GM12878 (cell line): Measurements from ENCODE around the gene CDK4. TPM values are rescaled to one million over a fixed set of nuclear protein-coding genes. Genes with fewer than 3 reads are reported as not detected.

Source experiments
- ATAC-seq: fragments of 200-7000 bp; cut with Tn5 transposase; 3 replicates; pipeline ENCODE4 v1.9.1; 2020; ENCODE audit warnings: mild to moderate bottlenecking, moderate library complexity
- BruUV-seq: library from RNA; stranded (reverse); fragments of 400-500 nt; replicated peaks from 2 replicates; lab custom pipeline; 2021; lab: Mats Ljungman, UMichigan
- CTCF ChIA-PET: fragments of 300-600 bp; sonication (Branson Sonifier 250); formaldehyde crosslinking; extraction: SDS; loops from one replicate; lab custom pipeline; 2021; ENCODE audit warnings: inconsistent platforms; lab: Yijun Ruan, JAX
- POLR2A ChIA-PET: fragments of 350-600 bp; formaldehyde crosslinking; extraction: SDS; loops from one replicate; lab custom pipeline; 2021; ENCODE audit warnings: inconsistent platforms; lab: Charles Lee
- RAD21 ChIA-PET: fragments of 300-600 bp; sonication (Branson Sonifier 250); formaldehyde crosslinking; loops from one replicate; lab custom pipeline; 2023; ENCODE audit warnings: antibody characterized with exemption; ENCODE audit not compliant: unreplicated experiment; lab: Charles Lee
- SMC1A ChIA-PET: fragments of 300-600 bp; sonication (Branson Sonifier 250); formaldehyde crosslinking; loops from one replicate; lab custom pipeline; 2023; ENCODE audit not compliant: unreplicated experiment, uncharacterized antibody; lab: Charles Lee
- DNase-seq: peaks from one replicate; pipeline ENCODE4 v3.0.0-alpha.2; 2011; ENCODE audit warnings: low read depth, low spot score
- FAIRE-seq: peaks from 3 replicates; lab custom pipeline; 2011; peaks lifted over from hg19 to GRCh38; lab: Jason Lieb, UNC
- H2AFZ ChIP-seq: 2 replicates; pipeline ENCODE4 v1.6.0; 2011; ENCODE audit warnings: low read depth, low read length, control low read depth; ENCODE audit not compliant: control insufficient read depth
- H3K27ac ChIP-seq: 2 replicates; pipeline ENCODE4 v1.5.1; 2011; ENCODE audit warnings: control low read depth; ENCODE audit not compliant: control insufficient read depth, insufficient read depth
- H3K27me3 ChIP-seq, 2 experiments: replicated peaks in 1 of 2; 2 replicates each; pipeline versions ENCODE4 v1.6.0 to v1.6.1; 2011; ENCODE audit warnings: low read length in 1 of 2; ENCODE audit not compliant: control insufficient read depth in 2 of 2, insufficient read depth in 2 of 2
- H3K36me3 ChIP-seq, 2 experiments: 2 replicates each; pipeline ENCODE4 v1.5.1; 2011; ENCODE audit warnings: low read length in 1 of 2; ENCODE audit not compliant: control insufficient read depth in 2 of 2, insufficient read depth in 2 of 2
- H3K4me1 ChIP-seq: 2 replicates; pipeline ENCODE4 v1.6.1; 2011; ENCODE audit warnings: mild to moderate bottlenecking, low read length, moderate library complexity, mixed read lengths; ENCODE audit not compliant: control insufficient read depth, insufficient read depth
- H3K4me2 ChIP-seq: 2 replicates; pipeline ENCODE4 v1.6.0; 2011; ENCODE audit warnings: control low read depth; ENCODE audit not compliant: control insufficient read depth, insufficient read depth
- H3K4me3 ChIP-seq: fragments of 200-600 bp; sonication (generic); 2 replicates; pipeline ENCODE4 v1.5.1; 2016
- H3K79me2 ChIP-seq: 2 replicates; pipeline ENCODE4 v1.6.0; 2011; ENCODE audit warnings: low read length; ENCODE audit not compliant: control insufficient read depth, insufficient read depth
- H3K9ac ChIP-seq: 2 replicates; pipeline ENCODE4 v1.8.0; 2011; ENCODE audit warnings: low read length, control low read depth, mixed read lengths; ENCODE audit not compliant: control insufficient read depth, insufficient read depth
- H3K9me3 ChIP-seq: replicated peaks from 3 replicates; pipeline ENCODE4 v1.5.1; 2011; ENCODE audit warnings: mild to moderate bottlenecking, low read length; ENCODE audit not compliant: control insufficient read depth, insufficient read depth
- H4K20me1 ChIP-seq: 2 replicates; pipeline ENCODE4 v1.6.0; 2011; ENCODE audit not compliant: control insufficient read depth, insufficient read depth
- JUND ChIP-seq: IDR thresholded peaks from 2 replicates; pipeline ENCODE4 v1.6.1; 2012; ENCODE audit warnings: low read depth, mild to moderate bottlenecking, low read length, improper control_type of control experiment, moderate library complexity
- SMARCA5 ChIP-seq: fragments of 450-650 bp; IDR thresholded peaks from 2 replicates; pipeline ENCODE4 v1.6.1; 2017; ENCODE audit warnings: mild to moderate bottlenecking
- ZBTB11 ChIP-seq: fragments of 450-650 bp; formaldehyde crosslinking; IDR thresholded peaks from 2 replicates; pipeline ENCODE4 v1.5.0; 2022; ENCODE audit warnings: mild to moderate bottlenecking, missing genetic modification characterization
- in situ Hi-C: fragments of 300-500 bp; cut with MboI; formaldehyde crosslinking; loops from 9 replicates; pipeline ENCODE4 v1.14.3; 2018; ENCODE audit warnings: mixed read lengths
- intact Hi-C: fragments of 100-400 bp; cut with micrococcal nuclease; formaldehyde crosslinking; loops from one replicate; pipeline ENCODE4 v1.14.2; 2022; ENCODE audit not compliant: unreplicated experiment
- polyA plus RNA-seq, 11 experiments: library from polyadenylated mRNA; depleted of rRNA in 4 of 11; unstranded in 6 of 11; stranded (reverse) in 5 of 11; fragments of >200 nt; fragmentation: Nextera tagmentation in 4 of 11; fragmentation: Illumina TruSeq in 1 of 11; extraction: Ambion mirVana in 4 of 11; extraction: Trizol in 1 of 11; gene quantifications; 1 replicate in 1 of 11; 2 replicates in 10 of 11; pipeline versions ENCODE4 v1.2.1 to v1.2.3, GENCODE V29; 2011 to 2016; ENCODE audit warnings: inconsistent platforms in 2 of 11, missing spikeins in 2 of 11, low read depth in 1 of 11
- total RNA-seq, 4 experiments: library from RNA; depleted of rRNA in 3 of 4; stranded (reverse); fragments of >200 nt in 3 of 4; fragmentation: Illumina TruSeq in 1 of 4; extraction: Trizol in 1 of 4; gene quantifications; 2 replicates each; pipeline versions ENCODE4 v1.2.1 to v1.2.3, GENCODE V29; 2013 to 2021
- TF ChIP-seq, protein P1 (sequence below): IDR thresholded peaks from 2 replicates; pipeline ENCODE4 v1.6.1; 2012; ENCODE audit warnings: low read depth, low read length, improper control_type of control experiment

CDK4 gene
- total and polyA plus RNA-seq, 10 of the 15 experiments (the other 5 are each of a cell fraction or from before 2014, with no cell fraction given) = 26.1 to 385 (median 221) TPM

GRCh38 chr12:57767305-57767698 lies 15.2 kb upstream of the CDK4 start:
- Histone ChIP-seq H3K4me2 (no peak overlapping the region), H3K79me2 (no peaks in the 10 kb centered on the region), H2AFZ (no peak overlapping the region), H3K9me3 (no peaks in the 10 kb centered on the region), H3K36me3 (peaks cover 0 to 4% of the 10 kb centered on the region in 2 experiments; a peak in 2 of 4 replicates), H3K27ac (no peak overlapping the region), H3K27me3 (peaks cover 11 to 23% of the 10 kb centered on the region in 2 experiments; a peak in 3 of 4 replicates), H3K9ac (no peak overlapping the region), H3K4me1 (peaks cover 22% of the 10 kb centered on the region), H4K20me1 (no peaks in the 10 kb centered on the region), H3K4me3 (no peak overlapping the region)
- FAIRE-seq (no peak), DNase-seq (no peak), ATAC-seq (no peak)
- ChIA-PET SMC1A (interaction anchor here (0.9 kb wide), 1 partner anchor 130 kb away, joined by 3 read pairs; no protein-coding TSS in a partner anchor), CTCF (interaction anchor here (0.7 to 7.3 kb wide), 4 partner anchors 8 to 535 kb away, joined by 3 to 62 read pairs (median 6); partner anchors contain the start of gene MARCHF9), RAD21 (interaction anchor here (1.5 kb wide), 1 partner anchor 14 kb away, joined by 5 read pairs; no protein-coding TSS in a partner anchor), POLR2A (no interaction called here)
- TF ChIP-seq, protein P1, sequence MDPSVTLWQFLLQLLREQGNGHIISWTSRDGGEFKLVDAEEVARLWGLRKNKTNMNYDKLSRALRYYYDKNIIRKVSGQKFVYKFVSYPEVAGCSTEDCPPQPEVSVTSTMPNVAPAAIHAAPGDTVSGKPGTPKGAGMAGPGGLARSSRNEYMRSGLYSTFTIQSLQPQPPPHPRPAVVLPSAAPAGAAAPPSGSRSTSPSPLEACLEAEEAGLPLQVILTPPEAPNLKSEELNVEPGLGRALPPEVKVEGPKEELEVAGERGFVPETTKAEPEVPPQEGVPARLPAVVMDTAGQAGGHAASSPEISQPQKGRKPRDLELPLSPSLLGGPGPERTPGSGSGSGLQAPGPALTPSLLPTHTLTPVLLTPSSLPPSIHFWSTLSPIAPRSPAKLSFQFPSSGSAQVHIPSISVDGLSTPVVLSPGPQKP = no peak
- TF ChIP-seq JUND = no peak
- TF ChIP-seq SMARCA5 = no peak
- no peak for TF ChIP-seq ZBTB11 (CRISPR knock-in tag)
- BruUV-seq = no TSS peak
- in situ Hi-C loops (no loop called here), intact Hi-C loops (no loop called here)
